Coronary artery (tissue), 2 donors: ENCODE results near the gene NCAM1.

Experiments used
- DNase-seq: peaks from one replicate; pipeline ENCODE4 v3.0.0-alpha.2; 2017; ENCODE audit warnings: low spot score
- H3K27ac ChIP-seq, 2 donors: fragments of 200-600 bp; sonication (generic); one replicate each; pipeline ENCODE4 v1.5.1; 2016 to 2019
- H3K4me3 ChIP-seq: fragments of 200-600 bp; sonication (generic); 2 replicates; pipeline ENCODE4 v1.5.1; 2016; ENCODE audit warnings: mild to moderate bottlenecking, moderate library complexity
- TF ChIP-seq, protein P1 (sequence below): fragments of 200-600 bp; sonication (generic); IDR thresholded peaks from one replicate; pipeline ENCODE4 v1.5.1; 2019; ENCODE audit warnings: antibody characterized with exemption

NCAM1 gene

DNA sequence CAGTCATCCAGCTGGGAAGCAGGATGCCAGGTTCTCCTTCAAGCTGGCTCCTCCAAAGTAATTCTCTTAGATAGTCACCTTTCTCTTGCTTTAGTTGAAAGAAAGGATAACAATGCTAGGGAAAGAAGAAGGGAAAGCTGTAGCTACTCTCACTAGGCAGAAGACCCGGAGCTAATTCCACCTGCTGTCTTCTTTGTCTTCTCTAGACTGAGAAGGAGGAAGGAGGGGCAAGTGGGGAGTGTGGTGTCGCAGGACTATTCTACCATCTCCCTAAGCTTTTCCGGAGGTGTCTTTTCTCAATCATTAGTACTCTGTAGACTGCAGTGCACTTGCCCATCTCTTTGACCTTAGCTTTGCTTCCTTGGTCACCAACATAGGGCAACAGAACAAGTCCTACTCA lies 162.8 kb downstream of the NCAM1 start:
- Histone ChIP-seq H3K27ac (no peak overlapping the region), H3K4me3 (no peak overlapping the region)
- DNase-seq, result no peak
- TF ChIP-seq, protein P1, sequence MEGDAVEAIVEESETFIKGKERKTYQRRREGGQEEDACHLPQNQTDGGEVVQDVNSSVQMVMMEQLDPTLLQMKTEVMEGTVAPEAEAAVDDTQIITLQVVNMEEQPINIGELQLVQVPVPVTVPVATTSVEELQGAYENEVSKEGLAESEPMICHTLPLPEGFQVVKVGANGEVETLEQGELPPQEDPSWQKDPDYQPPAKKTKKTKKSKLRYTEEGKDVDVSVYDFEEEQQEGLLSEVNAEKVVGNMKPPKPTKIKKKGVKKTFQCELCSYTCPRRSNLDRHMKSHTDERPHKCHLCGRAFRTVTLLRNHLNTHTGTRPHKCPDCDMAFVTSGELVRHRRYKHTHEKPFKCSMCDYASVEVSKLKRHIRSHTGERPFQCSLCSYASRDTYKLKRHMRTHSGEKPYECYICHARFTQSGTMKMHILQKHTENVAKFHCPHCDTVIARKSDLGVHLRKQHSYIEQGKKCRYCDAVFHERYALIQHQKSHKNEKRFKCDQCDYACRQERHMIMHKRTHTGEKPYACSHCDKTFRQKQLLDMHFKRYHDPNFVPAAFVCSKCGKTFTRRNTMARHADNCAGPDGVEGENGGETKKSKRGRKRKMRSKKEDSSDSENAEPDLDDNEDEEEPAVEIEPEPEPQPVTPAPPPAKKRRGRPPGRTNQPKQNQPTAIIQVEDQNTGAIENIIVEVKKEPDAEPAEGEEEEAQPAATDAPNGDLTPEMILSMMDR, result no peak

DNA sequence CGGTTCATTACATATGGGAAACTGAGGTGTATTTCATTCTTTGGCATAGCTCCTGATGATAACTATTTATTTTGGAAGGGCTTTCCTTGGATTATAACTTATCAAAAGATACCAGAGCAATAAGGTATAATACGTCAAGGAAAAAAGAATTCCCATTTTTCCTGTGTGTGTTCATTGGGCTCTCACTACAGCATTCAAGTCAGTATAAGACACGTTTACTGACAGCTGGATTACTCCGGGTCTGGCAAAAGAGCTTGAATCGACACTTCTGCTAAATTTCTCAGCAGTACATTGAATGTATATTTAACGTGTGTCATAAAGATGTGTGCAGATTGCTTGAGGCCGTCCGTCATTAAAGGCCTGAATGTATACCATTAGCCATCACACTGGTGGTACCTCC lies 163.4 kb downstream of the NCAM1 start:
- Histone ChIP-seq H3K27ac (no peak overlapping the region), H3K4me3 (no peak overlapping the region)
- TF ChIP-seq, protein P1, result no peak
- no peak for DNase-seq

- TF ChIP-seq, protein P1, result no peak
- DNase-seq, result no peak
- Histone ChIP-seq H3K27ac (no peak overlapping the region), H3K4me3 (no peak overlapping the region)
These were observed 168.2 kb downstream of the NCAM1 start for GRCh38 chr11:113129261-113129992.

DNA sequence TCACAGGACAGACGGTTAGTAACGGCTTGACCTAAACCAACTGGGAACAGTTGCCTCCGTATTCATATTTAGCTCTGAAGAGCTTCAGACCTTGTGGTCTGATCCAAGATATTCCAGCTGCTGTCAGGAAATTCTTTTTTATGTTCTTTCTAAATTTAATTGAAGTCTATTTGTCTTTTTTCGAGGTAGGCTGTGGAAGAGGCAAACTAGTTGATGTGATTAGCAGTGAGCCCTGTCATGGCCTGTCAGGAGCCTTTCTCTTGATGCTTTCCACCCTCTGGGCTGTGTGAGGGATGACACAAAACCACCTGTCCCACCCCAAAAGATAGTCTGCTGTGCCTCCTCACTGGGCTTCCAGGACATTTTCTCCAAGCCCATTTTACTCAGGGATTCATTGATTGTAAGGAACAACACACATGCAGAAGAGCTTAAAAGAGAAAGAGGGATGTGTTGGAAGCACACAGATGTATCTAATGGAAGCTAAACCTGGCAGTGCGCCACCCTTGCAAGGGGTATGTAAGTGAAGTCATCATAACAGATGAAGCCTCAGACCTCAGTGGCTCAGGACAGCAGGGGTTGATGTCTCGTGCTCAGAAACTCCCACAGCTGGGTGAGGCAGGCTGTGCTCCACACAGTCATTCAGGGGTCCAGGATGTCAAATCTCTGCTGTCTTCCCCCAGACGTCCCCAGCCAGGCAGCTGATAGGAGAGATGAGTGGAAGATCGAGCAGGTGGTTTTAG lies 170.0 kb downstream of the NCAM1 start:
- DNase-seq, result no peak
- Histone ChIP-seq H3K27ac (no peak overlapping the region), H3K4me3 (no peak overlapping the region)
- TF ChIP-seq, protein P1, result no peak

DNA sequence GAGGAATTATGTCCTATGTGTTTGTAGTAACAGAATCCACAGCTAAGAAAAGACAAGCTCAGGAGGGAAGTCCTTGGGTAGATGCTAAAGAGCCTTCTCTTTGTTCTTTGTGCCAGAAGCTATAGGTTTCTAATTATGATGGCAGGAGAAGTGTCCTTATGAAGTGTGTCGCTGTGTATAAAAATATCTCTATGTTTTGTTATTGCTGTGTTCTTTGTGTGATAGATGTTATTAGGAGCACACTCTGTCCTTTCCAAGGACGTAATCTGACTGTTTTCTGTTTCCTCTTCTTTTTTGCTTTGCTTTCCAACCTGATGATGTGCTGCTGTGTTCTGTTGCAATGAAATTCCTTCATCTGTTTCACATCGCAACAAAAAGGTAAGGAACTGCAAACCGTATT lies 171.9 kb downstream of the NCAM1 start:
- no peak for DNase-seq
- TF ChIP-seq, protein P1, result no peak
- Histone ChIP-seq H3K4me3 (no peak overlapping the region), H3K27ac (no peak overlapping the region)

GRCh38 chr11:113134626-113135025 lies 173.4 kb downstream of the NCAM1 start:
- H3K4me3 ChIP-seq, result no peak overlapping the region
- no peak for DNase-seq
- H3K27ac ChIP-seq, result no peak overlapping the region
- TF ChIP-seq, protein P1, result no peak
